ENCODE measurements around the gene TNFRSF14.

DNA sequence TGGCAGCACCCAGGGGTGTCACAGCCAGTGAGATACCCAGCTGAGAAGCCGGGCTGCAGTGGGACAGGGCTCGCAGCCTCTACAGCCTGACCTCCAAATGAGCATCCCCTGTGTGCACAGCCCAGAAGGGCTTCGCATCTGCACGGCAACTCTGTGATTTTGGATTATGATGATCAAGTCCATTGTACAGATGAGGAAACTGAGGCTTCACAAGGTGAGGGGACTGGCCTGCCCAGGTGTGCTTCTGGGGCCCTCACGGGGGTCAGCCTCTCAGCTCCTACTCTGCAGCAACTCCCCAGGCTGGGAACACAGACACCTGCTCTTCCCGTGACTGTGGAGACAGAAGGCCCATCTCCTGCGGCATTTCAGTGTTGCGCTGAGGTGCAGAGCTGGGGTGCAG is 17.3 kb upstream of the TNFRSF14 start:
- TF ChIP-seq, protein P1, sequence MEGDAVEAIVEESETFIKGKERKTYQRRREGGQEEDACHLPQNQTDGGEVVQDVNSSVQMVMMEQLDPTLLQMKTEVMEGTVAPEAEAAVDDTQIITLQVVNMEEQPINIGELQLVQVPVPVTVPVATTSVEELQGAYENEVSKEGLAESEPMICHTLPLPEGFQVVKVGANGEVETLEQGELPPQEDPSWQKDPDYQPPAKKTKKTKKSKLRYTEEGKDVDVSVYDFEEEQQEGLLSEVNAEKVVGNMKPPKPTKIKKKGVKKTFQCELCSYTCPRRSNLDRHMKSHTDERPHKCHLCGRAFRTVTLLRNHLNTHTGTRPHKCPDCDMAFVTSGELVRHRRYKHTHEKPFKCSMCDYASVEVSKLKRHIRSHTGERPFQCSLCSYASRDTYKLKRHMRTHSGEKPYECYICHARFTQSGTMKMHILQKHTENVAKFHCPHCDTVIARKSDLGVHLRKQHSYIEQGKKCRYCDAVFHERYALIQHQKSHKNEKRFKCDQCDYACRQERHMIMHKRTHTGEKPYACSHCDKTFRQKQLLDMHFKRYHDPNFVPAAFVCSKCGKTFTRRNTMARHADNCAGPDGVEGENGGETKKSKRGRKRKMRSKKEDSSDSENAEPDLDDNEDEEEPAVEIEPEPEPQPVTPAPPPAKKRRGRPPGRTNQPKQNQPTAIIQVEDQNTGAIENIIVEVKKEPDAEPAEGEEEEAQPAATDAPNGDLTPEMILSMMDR (conservative IDR thresholded peaks at IDR 0.05; ENCODE audit: low read depth in 2 of 2): no peak
- TF ChIP-seq CREB1 (CRISPR knock-in tag; IDR thresholded peaks at IDR 0.05; ENCODE audit: low read depth): no peak
- no peak for TF ChIP-seq NANOG (IDR thresholded peaks at IDR 0.05; ENCODE audit: borderline replicate concordance)
- TF ChIP-seq ZNF114 (CRISPR knock-in tag; IDR thresholded peaks at IDR 0.05): no peak
- TF ChIP-seq EZH2 (IDR thresholded peaks at IDR 0.05; ENCODE audit: low read depth, unreplicated experiment): no peak
- TF ChIP-seq POLR2AphosphoS5 (IDR thresholded peaks at IDR 0.05; ENCODE audit: low read depth): no peak
- TF ChIP-seq, protein P2, sequence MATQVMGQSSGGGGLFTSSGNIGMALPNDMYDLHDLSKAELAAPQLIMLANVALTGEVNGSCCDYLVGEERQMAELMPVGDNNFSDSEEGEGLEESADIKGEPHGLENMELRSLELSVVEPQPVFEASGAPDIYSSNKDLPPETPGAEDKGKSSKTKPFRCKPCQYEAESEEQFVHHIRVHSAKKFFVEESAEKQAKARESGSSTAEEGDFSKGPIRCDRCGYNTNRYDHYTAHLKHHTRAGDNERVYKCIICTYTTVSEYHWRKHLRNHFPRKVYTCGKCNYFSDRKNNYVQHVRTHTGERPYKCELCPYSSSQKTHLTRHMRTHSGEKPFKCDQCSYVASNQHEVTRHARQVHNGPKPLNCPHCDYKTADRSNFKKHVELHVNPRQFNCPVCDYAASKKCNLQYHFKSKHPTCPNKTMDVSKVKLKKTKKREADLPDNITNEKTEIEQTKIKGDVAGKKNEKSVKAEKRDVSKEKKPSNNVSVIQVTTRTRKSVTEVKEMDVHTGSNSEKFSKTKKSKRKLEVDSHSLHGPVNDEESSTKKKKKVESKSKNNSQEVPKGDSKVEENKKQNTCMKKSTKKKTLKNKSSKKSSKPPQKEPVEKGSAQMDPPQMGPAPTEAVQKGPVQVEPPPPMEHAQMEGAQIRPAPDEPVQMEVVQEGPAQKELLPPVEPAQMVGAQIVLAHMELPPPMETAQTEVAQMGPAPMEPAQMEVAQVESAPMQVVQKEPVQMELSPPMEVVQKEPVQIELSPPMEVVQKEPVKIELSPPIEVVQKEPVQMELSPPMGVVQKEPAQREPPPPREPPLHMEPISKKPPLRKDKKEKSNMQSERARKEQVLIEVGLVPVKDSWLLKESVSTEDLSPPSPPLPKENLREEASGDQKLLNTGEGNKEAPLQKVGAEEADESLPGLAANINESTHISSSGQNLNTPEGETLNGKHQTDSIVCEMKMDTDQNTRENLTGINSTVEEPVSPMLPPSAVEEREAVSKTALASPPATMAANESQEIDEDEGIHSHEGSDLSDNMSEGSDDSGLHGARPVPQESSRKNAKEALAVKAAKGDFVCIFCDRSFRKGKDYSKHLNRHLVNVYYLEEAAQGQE (IDR thresholded peaks at IDR 0.05; ENCODE audit: unreplicated experiment): no peak
